ENCODE data around the gene TACR1.

GRCh38 chr2:75094405-75094804, 104.9 kb downstream of the TACR1 start:
- TF ChIP-seq CTCF (IDR thresholded peaks at IDR 0.05) (no peak), POLR2AphosphoS5 (IDR thresholded peaks at IDR 0.05) (no peak), EP300 (IDR thresholded peaks at IDR 0.05) (no peak)
